NCI-H2107 treated with DMSO at 0.1 percent for 48 hours (cell line): ENCODE results near the gene SUV39H2.
"Not testable (repeated sequence)": the region's sequence is repeated elsewhere in the genome, so short reads cannot be mapped to it uniquely, and the experiment has no call there.

Experiments used
- DNase-seq: peaks from one replicate; lab custom pipeline; 2025; ENCODE audit not compliant: unreplicated experiment; lab: John Stamatoyannopoulos, UW

SUV39H2 gene

GRCh38 chr10:14878266-14879123 lies at the start of gene SUV39H2:
Gene SUV39H2 (plus strand): TSS chr10:14878866. CDS start chr10:14878889, 23 bp downstream.
- DNase-seq: peak; percentile 63

- no peak for DNase-seq
Observed at GRCh38 chr10:14833106-14833505, 45.6 kb upstream of the SUV39H2 start.

- DNase-seq: no peak
Observed at GRCh38 chr10:14836208-14836607, 42.5 kb upstream of the SUV39H2 start.

- no peak for DNase-seq
Observed at GRCh38 chr10:14837003-14837756, 41.5 kb upstream of the SUV39H2 start.

GRCh38 chr10:14837757-14838581 lies 40.7 kb upstream of the SUV39H2 start, which contains the start of the genes CDNF, HSPA14 and MSANTD7:
Gene CDNF (minus strand): TSS chr10:14838037. CDS start chr10:14837946, 91 bp downstream.
Gene HSPA14 (plus strand): TSS chr10:14838306. CDS start chr10:14838403, 97 bp downstream.
Gene MSANTD7 (plus strand): TSS chr10:14838306. CDS start chr10:14842285, 3,979 bp downstream.
- peak; percentile 86 for DNase-seq

GRCh38 chr10:14838582-14839304 lies 39.9 kb upstream of the SUV39H2 start:
- no peak for DNase-seq

- DNase-seq: no peak
Observed at GRCh38 chr10:14839305-14839695, 39.4 kb upstream of the SUV39H2 start.

- no peak for DNase-seq
Observed at GRCh38 chr10:14840178-14840577, 38.5 kb upstream of the SUV39H2 start.

- DNase-seq: no peak
Observed at GRCh38 chr10:14843327-14843988, 35.2 kb upstream of the SUV39H2 start.

- no peak for DNase-seq
Observed at GRCh38 chr10:14844948-14845347, 33.7 kb upstream of the SUV39H2 start.

- no peak for DNase-seq
Observed at GRCh38 chr10:14852236-14852635, 26.4 kb upstream of the SUV39H2 start.

- DNase-seq: no peak
Observed at GRCh38 chr10:14855453-14855852, 23.2 kb upstream of the SUV39H2 start.

- no peak for DNase-seq
Observed at GRCh38 chr10:14858338-14858960, 20.2 kb upstream of the SUV39H2 start.

- DNase-seq: no peak
Observed at GRCh38 chr10:14859043-14859442, 19.6 kb upstream of the SUV39H2 start.

GRCh38 chr10:14859775-14860174 lies 18.9 kb upstream of the SUV39H2 start:
- no peak for DNase-seq

GRCh38 chr10:14860791-14861190 lies 17.9 kb upstream of the SUV39H2 start:
- no peak for DNase-seq

GRCh38 chr10:14864466-14864865 lies 14.2 kb upstream of the SUV39H2 start:
- not testable (repeated sequence) for DNase-seq

- not testable (repeated sequence) for DNase-seq
Observed at GRCh38 chr10:14864871-14865270, 13.8 kb upstream of the SUV39H2 start.

- no peak for DNase-seq
Observed at GRCh38 chr10:14873090-14873760, 5.4 kb upstream of the SUV39H2 start.
